K562 (cell line): ENCODE results near the gene MAP3K14. TPM values are rescaled to one million over a fixed set of nuclear protein-coding genes. Genes with fewer than 3 reads are reported as not detected.
A peak's percentile ranks its signal among the peaks of the same experiment; 100 is the strongest.

Source experiments
- ATAC-seq: fragments of 200-7000 bp; cut with Tn5 transposase; 3 replicates; pipeline ENCODE4 v1.9.1; 2020; ENCODE audit warnings: moderate library complexity
- BruUV-seq: library from RNA; stranded (reverse); fragments of 400-500 nt; replicated peaks from 2 replicates; lab custom pipeline; 2021; lab: Mats Ljungman, UMichigan
- CTCF ChIA-PET: fragments of 300-600 bp; formaldehyde crosslinking; extraction: SDS; loops from one replicate; lab custom pipeline; 2021; ENCODE audit warnings: low intra/inter-chr PET ratio; lab: Yijun Ruan, JAX
- POLR2A ChIA-PET: fragments of 300-600, 350-650 bp; sonication (Branson Sonifier 250); formaldehyde crosslinking; extraction: SDS; loops from one replicate; lab custom pipeline; 2021; ENCODE audit warnings: antibody characterized with exemption, inconsistent platforms; lab: Yijun Ruan, JAX
- DNase-seq, 4 experiments: peaks; one replicate each; pipeline versions ENCODE4 v3.0.0 to v3.0.0-alpha.2; 2011 to 2018; ENCODE audit warnings: low spot score in 3 of 4, mixed read lengths in 3 of 4; ENCODE audit errors: extremely low read depth in 1 of 4
- FAIRE-seq: peaks from 2 replicates; lab custom pipeline; 2011; peaks lifted over from hg19 to GRCh38; lab: Jason Lieb, UNC
- H2AFZ ChIP-seq: 2 replicates; pipeline ENCODE4 v1.6.0; 2011; ENCODE audit warnings: low read depth, low read length, control low read depth, inconsistent platforms
- H3K27ac ChIP-seq: fragments of 200-600 bp; 3 replicates; pipeline ENCODE4 v1.8.0; 2011; ENCODE audit warnings: low read depth, mild to moderate bottlenecking, control low read depth, inconsistent platforms, low read length, moderate library complexity, mixed read lengths; ENCODE audit errors: extremely low read depth
- H3K27me3 ChIP-seq, 2 experiments: fragments of 300-600 bp in 1 of 2; 2 replicates in 1 of 2; 3 replicates in 1 of 2; pipeline versions ENCODE4 v1.6.0 to v1.8.0; 2011; ENCODE audit warnings: inconsistent platforms in 2 of 2, low read length in 2 of 2, mild to moderate bottlenecking in 1 of 2, mixed read lengths in 1 of 2, moderate library complexity in 1 of 2; ENCODE audit not compliant: control insufficient read depth in 2 of 2, insufficient read depth in 2 of 2
- H3K36me3 ChIP-seq: fragments of 300-600 bp; 3 replicates; pipeline ENCODE4 v1.8.0; 2011; ENCODE audit warnings: mild to moderate bottlenecking, low read length, inconsistent platforms; ENCODE audit not compliant: control insufficient read depth, insufficient read depth
- H3K4me1 ChIP-seq, 2 experiments: fragments of 200-600 bp in 1 of 2; replicated peaks in 1 of 2; 2 replicates in 1 of 2; 3 replicates in 1 of 2; pipeline versions ENCODE4 v1.5.1 to v1.8.0; 2011; ENCODE audit warnings: inconsistent platforms in 2 of 2, low read length in 2 of 2, mild to moderate bottlenecking in 1 of 2, mixed read lengths in 1 of 2, moderate library complexity in 1 of 2; ENCODE audit not compliant: control insufficient read depth in 2 of 2, insufficient read depth in 2 of 2
- H3K4me2 ChIP-seq: 2 replicates; pipeline ENCODE4 v1.6.1; 2011; ENCODE audit warnings: low read length, control low read depth, inconsistent platforms, mixed read lengths; ENCODE audit not compliant: insufficient read depth
- H3K4me3 ChIP-seq: fragments of 200-600 bp; sonication (generic), shearing (Covaris generic); 2 replicates; pipeline ENCODE4 v1.5.1; 2016; ENCODE audit warnings: control low read depth, inconsistent platforms
- H3K79me2 ChIP-seq: fragments of 200-600 bp; 3 replicates; pipeline ENCODE4 v1.8.0; 2011; ENCODE audit warnings: low read length, inconsistent platforms; ENCODE audit not compliant: control insufficient read depth, insufficient read depth
- H3K9ac ChIP-seq, 2 experiments: 2 replicates each; pipeline versions ENCODE4 v1.6.0 to v1.6.1; 2011; ENCODE audit warnings: low read depth in 2 of 2, low read length in 2 of 2, control low read depth in 1 of 2, inconsistent platforms in 1 of 2, mild to moderate bottlenecking in 1 of 2, mixed read lengths in 1 of 2; ENCODE audit not compliant: insufficient read depth in 1 of 2
- H3K9me1 ChIP-seq: one replicate; pipeline ENCODE4 v1.6.0; 2011; ENCODE audit warnings: inconsistent platforms, mild to moderate bottlenecking, low read length, moderate library complexity; ENCODE audit not compliant: control insufficient read depth, insufficient read depth
- H3K9me3 ChIP-seq: replicated peaks from 2 replicates; pipeline ENCODE4 v1.5.1; 2011; ENCODE audit warnings: low read depth, low read length, inconsistent platforms; ENCODE audit not compliant: control insufficient read depth, insufficient read depth
- H4K20me1 ChIP-seq: replicated peaks from 2 replicates; pipeline ENCODE4 v1.6.1; 2011; ENCODE audit warnings: low read length, inconsistent platforms, mixed read lengths; ENCODE audit not compliant: control insufficient read depth, insufficient read depth
- BRD9 ChIP-seq: fragments of 450-650 bp; IDR thresholded peaks from 2 replicates; pipeline ENCODE4 v1.6.1; 2018; ENCODE audit warnings: low read depth; ENCODE audit not compliant: partially characterized antibody
- E2F5 ChIP-seq: sonication (generic); formaldehyde crosslinking; IDR thresholded peaks from 2 replicates; pipeline ENCODE4 v1.8.0; 2022; ENCODE audit warnings: mild to moderate bottlenecking, missing genetic modification reagents
- EGR1 ChIP-seq: fragments of 450-650 bp; conservative IDR thresholded peaks from 2 replicates; pipeline ENCODE4 v1.6.1; 2017; ENCODE audit warnings: mild to moderate bottlenecking
- KDM1A ChIP-seq, 2 experiments: fragments of 450-650 bp; IDR thresholded peaks; 2 replicates each; pipeline ENCODE4 v1.6.1; 2016; ENCODE audit warnings: mild to moderate bottlenecking in 2 of 2
- NFIC ChIP-seq: fragments of 450-650 bp; IDR thresholded peaks from 2 replicates; pipeline ENCODE4 v1.6.1; 2017; ENCODE audit warnings: mild to moderate bottlenecking, inconsistent platforms
- PHF21A ChIP-seq: fragments of 450-650 bp; IDR thresholded peaks from 2 replicates; pipeline ENCODE4 v1.6.1; 2017; ENCODE audit warnings: low read depth, borderline replicate concordance
- WGBS: fragments of 100-300 bp; shearing (Covaris generic); methylation state at CpG from one replicate; pipeline ENCODE4 v1.1.6; 2016; ENCODE audit warnings: low coverage, mixed read lengths; ENCODE audit not compliant: insufficient coverage; ENCODE audit errors: missing lambda C conversion rate; 5-methylcytosine and 5-hydroxymethylcytosine counted together
- in situ Hi-C: fragments of 300-500 bp; cut with MboI; formaldehyde crosslinking; loops from 4 replicates; pipeline ENCODE4 v1.15.0; 2018; ENCODE audit warnings: inconsistent platforms, mixed read lengths
- intact Hi-C: fragments of 100-400 bp; cut with micrococcal nuclease; formaldehyde crosslinking; loops from 2 replicates; pipeline ENCODE4 v1.14.2; 2022
- polyA plus RNA-seq, 8 experiments: library from polyadenylated mRNA; depleted of rRNA in 4 of 8; stranded (reverse) in 5 of 8; unstranded in 3 of 8; fragments of >200 nt; fragmentation: Nextera tagmentation in 2 of 8; fragmentation: Illumina TruSeq in 1 of 8; extraction: Ambion mirVana in 2 of 8; extraction: Trizol in 1 of 8; gene quantifications; 2 replicates each; pipeline versions ENCODE4 v1.2.1 to v1.2.3, GENCODE V29; 2011 to 2014; ENCODE audit warnings: inconsistent platforms in 1 of 8, missing spikeins in 1 of 8
- total RNA-seq, 7 experiments: library from RNA; depleted of rRNA in 6 of 7; stranded (reverse); fragments of >200 nt in 6 of 7; fragmentation: Illumina TruSeq in 2 of 7; extraction: Trizol in 2 of 7; gene quantifications; 2 replicates each; pipeline versions ENCODE4 v1.2.1 to v1.2.3, GENCODE V29; 2011 to 2021; ENCODE audit warnings: low replicate concordance in 1 of 7
- TF ChIP-seq, protein P1 (sequence below): fragments of 450-650 bp; IDR thresholded peaks from 2 replicates; pipeline ENCODE4 v1.6.1; 2016; ENCODE audit warnings: mild to moderate bottlenecking
- TF ChIP-seq, protein P2 (sequence below): fragments of 450-650 bp; formaldehyde crosslinking; IDR thresholded peaks from 2 replicates; pipeline ENCODE4 v1.4.0; 2020; ENCODE audit warnings: mild to moderate bottlenecking, moderate library complexity

The MAP3K14 gene
- total and polyA plus RNA-seq, 9 of the 15 experiments (the other 6 are each of a cell fraction or from before 2014, with no cell fraction given), result 0.45 to 8.7 (median 3.2) TPM

GRCh38 chr17:45314741-45315647 is 1.8 kb downstream of the MAP3K14 start:
- WGBS, result 46% methylated on average over 11 of the region's 11 CpGs
- Histone ChIP-seq H3K4me1 (peaks cover 39 to 52% of the 10 kb centered on the region in 2 experiments), H3K79me2 (peaks cover 64% of the 10 kb centered on the region), H3K27me3 (no peaks in the 10 kb centered on the region), H3K9ac (peak overlapping the region in 1 of 2 experiments; percentile 11; a peak in 1 of 4 replicates), H4K20me1 (peaks cover 20% of the 10 kb centered on the region), H3K9me1 (no peaks in the 10 kb centered on the region), H3K27ac (no peak overlapping the region), H3K4me2 (peak overlapping the region; percentile 85; the same call in 1 of the 2 replicates), H3K4me3 (peak overlapping the region; percentile 64; the same call in 1 of the 2 replicates), H3K36me3 (peaks cover 11% of the 10 kb centered on the region; the same call in 1 of the 3 replicates), H2AFZ (no peak overlapping the region), H3K9me3 (no peaks in the 10 kb centered on the region)
- no peak for DNase-seq
- in situ Hi-C loops, result no loop called here
- POLR2A ChIA-PET, result interaction anchor here (0.6 to 1.2 kb wide), 2 partner anchors 19 to 83 kb away, joined by 3 read pairs; no protein-coding TSS in a partner anchor
- intact Hi-C loops, result loop anchor here (5.0 kb wide), 2 partner anchors 38 to 67 kb away; no protein-coding TSS in a partner anchor
- ATAC-seq, result no peak
- no TSS peak for BruUV-seq
- CTCF ChIA-PET, result no interaction called here
- no peak for FAIRE-seq
- TF ChIP-seq, protein P1, sequence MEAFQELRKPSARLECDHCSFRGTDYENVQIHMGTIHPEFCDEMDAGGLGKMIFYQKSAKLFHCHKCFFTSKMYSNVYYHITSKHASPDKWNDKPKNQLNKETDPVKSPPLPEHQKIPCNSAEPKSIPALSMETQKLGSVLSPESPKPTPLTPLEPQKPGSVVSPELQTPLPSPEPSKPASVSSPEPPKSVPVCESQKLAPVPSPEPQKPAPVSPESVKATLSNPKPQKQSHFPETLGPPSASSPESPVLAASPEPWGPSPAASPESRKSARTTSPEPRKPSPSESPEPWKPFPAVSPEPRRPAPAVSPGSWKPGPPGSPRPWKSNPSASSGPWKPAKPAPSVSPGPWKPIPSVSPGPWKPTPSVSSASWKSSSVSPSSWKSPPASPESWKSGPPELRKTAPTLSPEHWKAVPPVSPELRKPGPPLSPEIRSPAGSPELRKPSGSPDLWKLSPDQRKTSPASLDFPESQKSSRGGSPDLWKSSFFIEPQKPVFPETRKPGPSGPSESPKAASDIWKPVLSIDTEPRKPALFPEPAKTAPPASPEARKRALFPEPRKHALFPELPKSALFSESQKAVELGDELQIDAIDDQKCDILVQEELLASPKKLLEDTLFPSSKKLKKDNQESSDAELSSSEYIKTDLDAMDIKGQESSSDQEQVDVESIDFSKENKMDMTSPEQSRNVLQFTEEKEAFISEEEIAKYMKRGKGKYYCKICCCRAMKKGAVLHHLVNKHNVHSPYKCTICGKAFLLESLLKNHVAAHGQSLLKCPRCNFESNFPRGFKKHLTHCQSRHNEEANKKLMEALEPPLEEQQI, result no peak
- TF ChIP-seq EGR1 (no peak), NFIC (peak; percentile 60; the same call in 1 of the 2 replicates), E2F5 (CRISPR knock-in tag) (no peak), KDM1A (IDR thresholded peaks at IDR 0.05) (peak in 1 of 2 experiments; percentile 11; a peak in 1 of 4 replicates), BRD9 (no peak), PHF21A (0 out of 2 replicates have a peak, but pooled peaks have one; percentile 27)
- TF ChIP-seq, protein P2, sequence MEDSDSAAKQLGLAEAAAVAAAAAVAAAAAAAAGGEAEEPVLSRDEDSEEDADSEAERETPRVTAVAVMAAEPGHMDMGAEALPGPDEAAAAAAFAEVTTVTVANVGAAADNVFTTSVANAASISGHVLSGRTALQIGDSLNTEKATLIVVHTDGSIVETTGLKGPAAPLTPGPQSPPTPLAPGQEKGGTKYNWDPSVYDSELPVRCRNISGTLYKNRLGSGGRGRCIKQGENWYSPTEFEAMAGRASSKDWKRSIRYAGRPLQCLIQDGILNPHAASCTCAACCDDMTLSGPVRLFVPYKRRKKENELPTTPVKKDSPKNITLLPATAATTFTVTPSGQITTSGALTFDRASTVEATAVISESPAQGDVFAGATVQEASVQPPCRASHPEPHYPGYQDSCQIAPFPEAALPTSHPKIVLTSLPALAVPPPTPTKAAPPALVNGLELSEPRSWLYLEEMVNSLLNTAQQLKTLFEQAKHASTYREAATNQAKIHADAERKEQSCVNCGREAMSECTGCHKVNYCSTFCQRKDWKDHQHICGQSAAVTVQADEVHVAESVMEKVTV (CRISPR knock-in tag), result no peak
